HEK293 (cell line): ENCODE results near the gene BSCL2.
"Not testable (repeated sequence)": the region's sequence is repeated elsewhere in the genome, so short reads cannot be mapped to it uniquely, and the experiment has no call there.

ENCODE experiments used
- CTCF ChIA-PET: fragments of 350-600 bp; formaldehyde crosslinking; extraction: SDS; loops from one replicate; lab custom pipeline; 2021; ENCODE audit warnings: antibody characterized with exemption; lab: Yijun Ruan, JAX
- POLR2A ChIA-PET: fragments of 300-600 bp; formaldehyde crosslinking; extraction: SDS; loops from one replicate; lab custom pipeline; 2020; ENCODE audit warnings: antibody characterized with exemption, inconsistent platforms; lab: Yijun Ruan, JAX
- H3K27ac ChIP-seq: fragments of 200-500 bp; sonication (Bioruptor generic); 2 replicates; pipeline ENCODE4 v1.5.1; 2014; ENCODE audit warnings: low read depth, low read length, control low read depth, inconsistent platforms; ENCODE audit errors: extremely low read depth
- H3K36me3 ChIP-seq, 2 experiments: fragments of 200-500 bp in 1 of 2; sonication (Bioruptor generic) in 1 of 2; 1 replicate in 1 of 2; 2 replicates in 1 of 2; pipeline ENCODE4 v1.5.1; 2014 to 2017; ENCODE audit warnings: inconsistent platforms in 2 of 2, low read length in 2 of 2; ENCODE audit not compliant: control insufficient read depth in 2 of 2, insufficient read depth in 1 of 2
- H3K4me1 ChIP-seq: fragments of 200-500 bp; sonication (Bioruptor generic); 2 replicates; pipeline ENCODE4 v1.5.1; 2014; ENCODE audit warnings: mild to moderate bottlenecking, low read length, inconsistent platforms; ENCODE audit not compliant: control insufficient read depth, insufficient read depth
- H3K4me3 ChIP-seq: 2 replicates; pipeline ENCODE4 v1.5.1; 2011; ENCODE audit warnings: low read depth, mild to moderate bottlenecking, control low read depth, low read length, moderate library complexity
- H3K9me3 ChIP-seq: fragments of 200-500 bp; sonication (Bioruptor generic); 2 replicates; pipeline ENCODE4 v1.5.1; 2014; ENCODE audit warnings: low read depth, low read length, inconsistent platforms; ENCODE audit not compliant: control insufficient read depth, insufficient read depth
- BCL11B ChIP-seq: fragments of 450-650 bp; formaldehyde crosslinking; IDR thresholded peaks from 2 replicates; pipeline ENCODE4 v1.5.1; 2016; ENCODE audit warnings: low read depth, missing biosample characterization, missing genetic modification characterization
- KLF1 ChIP-seq: fragments of 450-650 bp; formaldehyde crosslinking; IDR thresholded peaks from 2 replicates; pipeline ENCODE4 v1.5.1; 2016; ENCODE audit warnings: missing biosample characterization, missing genetic modification characterization
- ZBTB20 ChIP-seq: fragments of 450-650 bp; formaldehyde crosslinking; IDR thresholded peaks from 2 replicates; pipeline ENCODE4 v1.5.1; 2016; ENCODE audit warnings: missing biosample characterization, missing genetic modification characterization
- ZFP41 ChIP-seq: fragments of 450-650 bp; formaldehyde crosslinking; IDR thresholded peaks from 2 replicates; pipeline ENCODE4 v1.5.1; 2016; ENCODE audit warnings: missing biosample characterization, missing genetic modification characterization, borderline replicate concordance
- ZNF121 ChIP-seq: fragments of 450-650 bp; formaldehyde crosslinking; IDR thresholded peaks from 2 replicates; pipeline ENCODE4 v1.5.1; 2016; ENCODE audit warnings: missing biosample characterization, missing genetic modification characterization
- ZNF133 ChIP-seq: fragments of 450-650 bp; formaldehyde crosslinking; IDR thresholded peaks from 2 replicates; pipeline ENCODE4 v1.5.1; 2016; ENCODE audit warnings: missing biosample characterization, missing genetic modification characterization
- ZNF404 ChIP-seq: fragments of 450-650 bp; formaldehyde crosslinking; IDR thresholded peaks from 2 replicates; pipeline ENCODE4 v1.5.1; 2017; ENCODE audit warnings: missing biosample characterization, missing genetic modification characterization
- ZNF621 ChIP-seq: fragments of 450-650 bp; formaldehyde crosslinking; IDR thresholded peaks from 2 replicates; pipeline ENCODE4 v1.5.1; 2017; ENCODE audit warnings: missing biosample characterization, missing genetic modification characterization
- ZNF768 ChIP-seq: fragments of 450-650 bp; formaldehyde crosslinking; IDR thresholded peaks from 2 replicates; pipeline ENCODE4 v1.5.1; 2018; ENCODE audit warnings: missing biosample characterization, mild to moderate bottlenecking, missing genetic modification characterization
- ZNF792 ChIP-seq: fragments of 450-650 bp; formaldehyde crosslinking; IDR thresholded peaks from 2 replicates; pipeline ENCODE4 v1.5.1; 2016; ENCODE audit warnings: missing biosample characterization, missing genetic modification characterization
- ZNF830 ChIP-seq: fragments of 450-650 bp; IDR thresholded peaks from 2 replicates; pipeline ENCODE4 v1.5.0; 2018; ENCODE audit warnings: missing biosample characterization, missing genetic modification characterization, low read depth, mild to moderate bottlenecking, moderate library complexity
- TF ChIP-seq, protein P1 (sequence below): fragments of 450-650 bp; formaldehyde crosslinking; conservative IDR thresholded peaks from 2 replicates; pipeline ENCODE4 v1.5.1; 2016; ENCODE audit warnings: low read depth, missing biosample characterization, missing genetic modification characterization
- TF ChIP-seq, protein P2 (sequence below): fragments of 450-650 bp; formaldehyde crosslinking; IDR thresholded peaks from 2 replicates; pipeline ENCODE4 v1.5.1; 2016; ENCODE audit warnings: missing biosample characterization, missing genetic modification characterization

The BSCL2 gene

DNA sequence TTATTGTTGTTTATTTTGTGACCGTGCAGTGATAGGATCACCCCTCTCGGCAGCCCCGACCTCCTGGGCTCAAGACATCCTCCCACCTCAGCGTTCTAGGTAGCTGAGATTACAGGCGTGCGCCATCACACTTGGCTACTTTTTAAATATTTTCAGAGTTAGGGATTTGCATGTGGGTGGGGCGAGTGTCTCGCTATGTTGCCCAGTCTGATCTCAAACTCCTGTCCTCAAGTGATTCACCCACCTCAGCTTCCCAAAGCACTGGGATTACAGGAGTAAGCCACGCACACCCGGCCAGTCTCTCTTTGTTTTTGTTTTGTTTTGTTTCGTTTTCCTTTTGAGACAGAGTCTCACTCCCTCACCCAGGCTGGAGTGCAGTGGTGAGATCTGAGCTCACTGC is 52.9 kb downstream of the BSCL2 start:
- H3K4me1 ChIP-seq = no peaks in the 10 kb centered on the region
- peak overlapping the region; percentile 22; the same call in 1 of the 2 replicates for H3K27ac ChIP-seq
- POLR2A ChIA-PET = interaction anchor here (1.8 to 4.6 kb wide), 4 partner anchors 11 to 80 kb away, joined by 5 to 72 read pairs (median 30); partner anchors contain the start of genes B3GAT3, C11orf98, CSKMT and EEF1G
- TF ChIP-seq ZNF121 (tag by site-specific recombination) = peak; percentile 77; the same call in 1 of the 2 replicates
- TF ChIP-seq ZNF404 (tag by site-specific recombination) = no peak
- no peak overlapping the region for H3K4me3 ChIP-seq
- CTCF ChIA-PET = interaction anchor here (1.2 to 1.7 kb wide), 3 partner anchors 10 to 132 kb away, joined by 3 read pairs; no protein-coding TSS in a partner anchor
- peaks cover 0 to 12% of the 10 kb centered on the region in 2 experiments; a peak in 1 of 3 replicates for H3K36me3 ChIP-seq
- H3K9me3 ChIP-seq = no peaks in the 10 kb centered on the region

DNA sequence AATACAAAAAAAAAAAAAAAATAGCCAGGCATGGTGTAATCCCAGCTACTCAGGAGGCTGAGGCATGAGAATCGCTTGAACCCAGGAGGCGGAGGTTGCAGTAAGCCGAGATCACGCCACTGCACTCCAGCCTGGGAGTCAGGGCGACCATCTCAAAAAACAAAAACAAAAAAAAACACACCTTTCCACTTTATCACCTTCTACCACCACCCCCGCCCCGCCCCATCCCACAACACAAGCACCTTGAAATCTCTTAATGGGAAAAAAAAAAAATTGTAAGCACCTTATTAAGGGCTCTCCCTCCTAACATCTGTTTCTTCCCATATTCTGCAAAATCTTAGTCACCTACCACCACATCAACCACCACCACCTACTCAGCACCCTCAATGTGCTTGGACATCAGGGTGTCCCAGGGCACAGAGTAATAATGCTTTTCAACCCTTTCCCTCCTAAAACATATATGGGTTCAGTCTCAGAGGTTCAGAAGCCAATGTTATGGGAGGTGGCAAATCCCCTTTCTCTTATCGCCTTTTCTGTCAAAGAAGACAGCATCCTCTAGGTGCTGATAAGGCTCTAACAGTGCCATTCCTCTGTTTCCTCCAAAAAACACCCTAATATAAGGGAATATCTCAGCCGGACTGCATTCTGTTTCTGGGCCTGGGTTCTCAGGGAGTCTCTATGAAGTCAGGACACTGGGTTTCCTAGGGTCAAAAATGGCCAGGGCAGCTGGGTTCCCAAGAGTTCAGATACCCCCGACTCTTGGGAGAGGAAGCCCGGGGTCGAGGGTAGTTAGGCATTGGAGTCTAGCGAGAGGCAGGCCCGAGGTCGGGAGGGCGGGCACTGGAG is 54.8 kb downstream of the BSCL2 start:
- H3K27ac ChIP-seq = peak overlapping the region; percentile 70
- TF ChIP-seq ZFP41 (no peak), ZNF792 (no peak), ZBTB20 (tag by site-specific recombination) (no peak), KLF1 (tag by site-specific recombination) (no peak), BCL11B (tag by site-specific recombination) (no peak), ZNF768 (tag by site-specific recombination) (no peak), ZNF830 (no peak), ZNF621 (tag by site-specific recombination) (no peak), ZNF133 (tag by site-specific recombination) (no peak)
- TF ChIP-seq, protein P1, sequence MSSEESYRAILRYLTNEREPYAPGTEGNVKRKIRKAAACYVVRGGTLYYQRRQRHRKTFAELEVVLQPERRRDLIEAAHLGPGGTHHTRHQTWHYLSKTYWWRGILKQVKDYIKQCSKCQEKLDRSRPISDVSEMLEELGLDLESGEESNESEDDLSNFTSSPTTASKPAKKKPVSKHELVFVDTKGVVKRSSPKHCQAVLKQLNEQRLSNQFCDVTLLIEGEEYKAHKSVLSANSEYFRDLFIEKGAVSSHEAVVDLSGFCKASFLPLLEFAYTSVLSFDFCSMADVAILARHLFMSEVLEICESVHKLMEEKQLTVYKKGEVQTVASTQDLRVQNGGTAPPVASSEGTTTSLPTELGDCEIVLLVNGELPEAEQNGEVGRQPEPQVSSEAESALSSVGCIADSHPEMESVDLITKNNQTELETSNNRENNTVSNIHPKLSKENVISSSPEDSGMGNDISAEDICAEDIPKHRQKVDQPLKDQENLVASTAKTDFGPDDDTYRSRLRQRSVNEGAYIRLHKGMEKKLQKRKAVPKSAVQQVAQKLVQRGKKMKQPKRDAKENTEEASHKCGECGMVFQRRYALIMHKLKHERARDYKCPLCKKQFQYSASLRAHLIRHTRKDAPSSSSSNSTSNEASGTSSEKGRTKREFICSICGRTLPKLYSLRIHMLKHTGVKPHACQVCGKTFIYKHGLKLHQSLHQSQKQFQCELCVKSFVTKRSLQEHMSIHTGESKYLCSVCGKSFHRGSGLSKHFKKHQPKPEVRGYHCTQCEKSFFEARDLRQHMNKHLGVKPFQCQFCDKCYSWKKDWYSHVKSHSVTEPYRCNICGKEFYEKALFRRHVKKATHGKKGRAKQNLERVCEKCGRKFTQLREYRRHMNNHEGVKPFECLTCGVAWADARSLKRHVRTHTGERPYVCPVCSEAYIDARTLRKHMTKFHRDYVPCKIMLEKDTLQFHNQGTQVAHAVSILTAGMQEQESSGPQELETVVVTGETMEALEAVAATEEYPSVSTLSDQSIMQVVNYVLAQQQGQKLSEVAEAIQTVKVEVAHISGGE (tag by site-specific recombination) = no peak
- POLR2A ChIA-PET = interaction anchor here (0.7 to 4.6 kb wide), 25 partner anchors 11 to 189 kb away, joined by 3 to 90 read pairs (median 6); partner anchors contain the start of genes B3GAT3, C11orf98, CSKMT and EEF1G
- CTCF ChIA-PET = interaction anchor here (0.7 kb wide), 1 partner anchor 32 kb away, joined by 4 read pairs; no protein-coding TSS in a partner anchor
- peaks cover 0 to 31% of the 10 kb centered on the region in 2 experiments; a peak in 1 of 3 replicates for H3K36me3 ChIP-seq
- H3K4me1 ChIP-seq = no peaks in the 10 kb centered on the region
- H3K4me3 ChIP-seq = peak overlapping the region; percentile 99
- no peaks in the 10 kb centered on the region for H3K9me3 ChIP-seq

DNA sequence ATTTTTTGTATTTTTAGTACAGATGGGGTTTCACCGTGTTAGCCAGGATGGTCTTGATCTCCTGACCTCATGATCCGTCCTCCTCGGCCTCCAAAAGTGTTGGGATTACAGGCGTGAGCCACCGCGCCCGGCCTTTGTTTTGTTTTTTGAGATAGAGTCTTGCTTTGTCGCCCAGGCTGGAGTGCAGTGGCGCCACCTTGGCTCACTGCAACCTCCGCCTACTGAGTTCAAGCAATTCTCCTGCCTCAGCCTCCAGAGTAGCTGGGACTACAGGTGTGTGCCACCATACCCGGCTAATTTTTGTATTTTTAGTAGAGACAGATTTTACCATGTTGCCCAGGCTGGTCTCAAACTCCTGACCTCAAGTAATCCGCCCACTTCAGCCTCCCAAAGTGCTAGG is 56.9 kb downstream of the BSCL2 start:
- not testable (repeated sequence) for H3K9me3 ChIP-seq, H3K4me3 ChIP-seq, H3K27ac ChIP-seq, H3K4me1 ChIP-seq
- TF ChIP-seq, protein P2, sequence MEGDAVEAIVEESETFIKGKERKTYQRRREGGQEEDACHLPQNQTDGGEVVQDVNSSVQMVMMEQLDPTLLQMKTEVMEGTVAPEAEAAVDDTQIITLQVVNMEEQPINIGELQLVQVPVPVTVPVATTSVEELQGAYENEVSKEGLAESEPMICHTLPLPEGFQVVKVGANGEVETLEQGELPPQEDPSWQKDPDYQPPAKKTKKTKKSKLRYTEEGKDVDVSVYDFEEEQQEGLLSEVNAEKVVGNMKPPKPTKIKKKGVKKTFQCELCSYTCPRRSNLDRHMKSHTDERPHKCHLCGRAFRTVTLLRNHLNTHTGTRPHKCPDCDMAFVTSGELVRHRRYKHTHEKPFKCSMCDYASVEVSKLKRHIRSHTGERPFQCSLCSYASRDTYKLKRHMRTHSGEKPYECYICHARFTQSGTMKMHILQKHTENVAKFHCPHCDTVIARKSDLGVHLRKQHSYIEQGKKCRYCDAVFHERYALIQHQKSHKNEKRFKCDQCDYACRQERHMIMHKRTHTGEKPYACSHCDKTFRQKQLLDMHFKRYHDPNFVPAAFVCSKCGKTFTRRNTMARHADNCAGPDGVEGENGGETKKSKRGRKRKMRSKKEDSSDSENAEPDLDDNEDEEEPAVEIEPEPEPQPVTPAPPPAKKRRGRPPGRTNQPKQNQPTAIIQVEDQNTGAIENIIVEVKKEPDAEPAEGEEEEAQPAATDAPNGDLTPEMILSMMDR = 0 out of 2 replicates have a peak, but pooled peaks have one; percentile 18
- POLR2A ChIA-PET = interaction anchor here (0.6 to 5.9 kb wide), 5 partner anchors 10 to 76 kb away, joined by 3 to 79 read pairs (median 11); partner anchors contain the start of genes C11orf98, CSKMT, LBHD1 and TUT1
- H3K36me3 ChIP-seq = peaks cover 0 to 32% of the 10 kb centered on the region in 2 experiments; a peak in 1 of 3 replicates
- CTCF ChIA-PET = interaction anchor here (1.1 kb wide), 1 partner anchor 58 kb away, joined by 3 read pairs; no protein-coding TSS in a partner anchor
